IMR-90 (cell line): ENCODE data around the gene XCR1.

Source experiments
- CEBPB ChIP-seq: IDR thresholded peaks from 2 replicates; pipeline ENCODE4 v1.6.1; 2012; ENCODE audit warnings: low read depth, low read length, improper control_type of control experiment
- CHD1 ChIP-seq: IDR thresholded peaks from 2 replicates; pipeline ENCODE4 v1.6.1; 2012; ENCODE audit warnings: low read depth, low read length, improper control_type of control experiment
- POLR2A ChIP-seq: IDR thresholded peaks from 2 replicates; pipeline ENCODE4 v1.6.1; 2012; ENCODE audit warnings: mild to moderate bottlenecking, low read depth, low read length
- RAD21 ChIP-seq: IDR thresholded peaks from 2 replicates; pipeline ENCODE4 v1.6.1; 2012; ENCODE audit warnings: low read length, improper control_type of control experiment
- RCOR1 ChIP-seq: IDR thresholded peaks from 2 replicates; pipeline ENCODE4 v1.6.1; 2012; ENCODE audit warnings: mild to moderate bottlenecking, low read length, improper control_type of control experiment; ENCODE audit not compliant: insufficient replicate concordance
- SMC3 ChIP-seq: fragments of 150-350 bp; IDR thresholded peaks from 2 replicates; pipeline ENCODE4 v1.6.1; 2016; ENCODE audit warnings: low read depth, mild to moderate bottlenecking, antibody characterized with exemption, low read length, moderate library complexity
- TF ChIP-seq, protein P1 (sequence below): conservative IDR thresholded peaks from 2 replicates; pipeline ENCODE4 v1.5.1; 2012; ENCODE audit warnings: mild to moderate bottlenecking, low read depth, low read length, improper control_type of control experiment

DNA sequence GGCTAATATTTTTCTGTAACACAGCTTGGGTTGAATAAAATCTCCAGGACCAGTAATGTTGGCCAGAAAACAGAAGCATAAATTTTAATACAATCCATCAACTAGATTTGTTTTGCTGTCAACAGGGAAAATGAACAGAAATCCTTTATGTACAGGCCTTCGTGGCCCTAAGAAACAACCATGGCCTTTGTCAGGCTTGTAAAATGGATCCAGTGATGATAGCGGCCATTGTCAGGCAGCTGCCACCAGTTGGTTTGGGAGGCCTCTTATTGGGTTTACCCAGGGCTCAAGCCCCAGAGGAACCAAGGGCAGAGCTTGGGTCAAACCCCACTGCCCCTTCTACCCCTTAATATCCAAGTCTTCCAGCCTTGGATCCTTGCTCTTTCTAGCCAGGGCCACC lies 26.1 kb downstream of the XCR1 start:
- TF ChIP-seq, protein P1, sequence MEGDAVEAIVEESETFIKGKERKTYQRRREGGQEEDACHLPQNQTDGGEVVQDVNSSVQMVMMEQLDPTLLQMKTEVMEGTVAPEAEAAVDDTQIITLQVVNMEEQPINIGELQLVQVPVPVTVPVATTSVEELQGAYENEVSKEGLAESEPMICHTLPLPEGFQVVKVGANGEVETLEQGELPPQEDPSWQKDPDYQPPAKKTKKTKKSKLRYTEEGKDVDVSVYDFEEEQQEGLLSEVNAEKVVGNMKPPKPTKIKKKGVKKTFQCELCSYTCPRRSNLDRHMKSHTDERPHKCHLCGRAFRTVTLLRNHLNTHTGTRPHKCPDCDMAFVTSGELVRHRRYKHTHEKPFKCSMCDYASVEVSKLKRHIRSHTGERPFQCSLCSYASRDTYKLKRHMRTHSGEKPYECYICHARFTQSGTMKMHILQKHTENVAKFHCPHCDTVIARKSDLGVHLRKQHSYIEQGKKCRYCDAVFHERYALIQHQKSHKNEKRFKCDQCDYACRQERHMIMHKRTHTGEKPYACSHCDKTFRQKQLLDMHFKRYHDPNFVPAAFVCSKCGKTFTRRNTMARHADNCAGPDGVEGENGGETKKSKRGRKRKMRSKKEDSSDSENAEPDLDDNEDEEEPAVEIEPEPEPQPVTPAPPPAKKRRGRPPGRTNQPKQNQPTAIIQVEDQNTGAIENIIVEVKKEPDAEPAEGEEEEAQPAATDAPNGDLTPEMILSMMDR = no peak
- TF ChIP-seq POLR2A (no peak), CHD1 (no peak), RCOR1 (no peak), RAD21 (no peak), CEBPB (no peak), SMC3 (no peak)
